NK-92 (cell line): ENCODE data around the gene INTS12.

Source experiments
- DNase-seq: peaks from one replicate; lab custom pipeline; 2025; ENCODE audit not compliant: unreplicated experiment; lab: John Stamatoyannopoulos, UW

Gene INTS12

DNA sequence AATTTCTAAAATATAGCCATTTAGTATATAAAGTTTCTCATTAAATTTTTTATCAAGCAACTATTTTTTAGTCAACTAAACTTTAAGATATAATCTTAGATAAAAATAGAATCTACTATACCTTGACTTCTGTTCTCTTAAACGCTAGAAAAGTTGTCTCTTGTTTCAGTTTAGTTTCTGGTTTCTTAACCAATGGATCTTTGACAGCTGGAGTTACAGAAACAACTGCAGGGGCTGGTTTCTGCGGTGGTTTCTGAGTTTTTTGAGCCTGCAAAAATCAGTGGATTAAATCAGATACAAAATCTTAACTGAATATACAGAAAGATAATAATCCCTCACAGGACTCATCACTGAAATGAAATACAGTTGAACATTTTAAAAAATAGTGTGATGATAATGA, 21.9 kb downstream of the INTS12 start:
- DNase-seq, result no peak

DNA sequence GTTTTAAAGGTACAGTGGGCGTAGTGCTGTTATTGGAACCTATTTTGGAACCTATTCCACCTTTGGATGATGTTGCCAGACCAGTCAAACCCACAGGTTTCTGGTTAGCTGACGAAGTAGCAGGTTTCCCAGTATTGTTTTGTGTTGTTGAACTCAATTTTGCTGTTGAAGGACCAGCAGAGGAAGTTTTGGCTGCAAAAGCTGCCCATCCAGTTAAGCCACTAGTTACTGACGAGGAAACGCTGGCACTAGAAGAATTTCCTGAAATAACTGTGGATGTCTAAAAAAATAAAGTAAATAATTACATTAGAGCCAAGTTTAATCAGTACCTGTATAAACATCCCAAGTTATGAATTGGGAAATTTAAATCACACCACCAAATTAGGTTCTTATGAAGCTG, 25.5 kb downstream of the INTS12 start:
- no peak for DNase-seq

DNA sequence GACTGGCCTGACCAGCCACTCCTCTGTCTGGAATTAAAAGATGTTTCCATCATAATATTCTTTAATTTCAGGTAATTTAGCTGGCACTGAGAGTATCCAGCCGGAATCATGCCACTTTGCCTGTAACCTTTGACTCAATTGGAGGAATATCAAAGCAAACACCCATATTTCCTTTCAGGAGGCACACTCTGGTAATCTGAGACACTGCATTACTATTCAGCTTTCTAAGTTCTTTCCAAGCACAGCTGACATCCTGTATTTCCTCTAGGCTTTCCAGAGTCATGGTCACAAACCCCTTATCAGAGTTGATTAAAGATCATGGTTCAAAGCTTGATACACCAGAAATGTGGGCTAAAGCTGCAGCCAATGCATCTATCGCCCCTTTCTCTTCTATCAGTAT, 29.3 kb downstream of the INTS12 start:
- no peak for DNase-seq

DNA sequence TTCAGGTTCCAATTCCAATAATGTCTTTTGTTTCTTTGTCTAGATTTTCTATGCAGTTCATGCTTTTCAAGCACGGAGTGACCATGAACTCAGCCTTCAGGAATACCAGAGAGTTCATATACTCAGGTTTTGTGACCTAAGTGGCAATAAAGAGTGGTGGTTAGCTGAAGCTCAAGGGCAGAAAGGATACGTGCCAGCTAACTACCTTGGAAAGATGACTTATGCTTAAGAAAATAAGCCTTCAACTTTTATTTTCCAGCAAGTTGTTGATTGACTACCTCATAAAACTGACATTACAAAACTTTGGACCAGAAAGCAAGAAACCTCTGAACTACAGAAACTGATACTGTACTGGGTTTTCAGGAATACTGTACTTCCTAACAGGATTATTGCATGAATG, 30.8 kb downstream of the INTS12 start:
- no peak for DNase-seq

DNA sequence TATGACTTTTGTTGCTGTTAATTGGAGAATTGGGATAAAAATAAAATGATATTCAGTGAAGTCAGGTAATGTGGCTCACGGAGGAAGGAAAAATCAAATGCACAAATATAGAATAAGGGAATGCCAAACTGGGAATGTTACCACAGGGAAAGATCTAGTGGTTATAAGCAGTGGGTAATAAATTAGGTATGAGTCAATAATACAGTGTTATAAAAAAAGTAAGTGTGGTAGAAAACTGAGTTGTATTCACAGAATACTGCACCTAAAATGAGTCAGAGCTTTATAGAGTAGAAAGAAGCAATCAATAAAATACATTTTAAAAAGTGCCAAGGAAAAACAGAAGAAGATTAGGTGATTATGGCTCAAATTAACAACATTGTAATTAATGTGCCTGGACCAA, 34.5 kb downstream of the INTS12 start:
- no peak for DNase-seq

DNA sequence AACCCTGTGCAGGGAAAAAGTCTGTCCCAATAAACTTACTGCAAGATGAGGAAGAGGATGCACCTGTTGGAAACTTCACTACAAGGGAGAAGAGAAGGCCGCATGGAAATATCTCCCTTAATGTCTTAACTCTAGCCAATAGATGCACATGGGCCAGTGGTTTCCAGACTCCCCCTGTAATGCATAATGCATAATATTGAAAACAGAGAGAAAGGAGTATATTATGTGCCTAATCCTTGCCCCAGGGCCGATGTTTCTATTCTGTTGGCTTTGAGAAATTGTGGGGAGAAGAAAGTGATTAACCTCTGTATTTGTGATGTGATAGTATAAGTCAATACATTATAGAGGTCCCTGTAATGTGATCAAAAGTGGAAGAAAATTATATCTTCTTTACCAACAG, 37.2 kb downstream of the INTS12 start:
- DNase-seq, result no peak

DNA sequence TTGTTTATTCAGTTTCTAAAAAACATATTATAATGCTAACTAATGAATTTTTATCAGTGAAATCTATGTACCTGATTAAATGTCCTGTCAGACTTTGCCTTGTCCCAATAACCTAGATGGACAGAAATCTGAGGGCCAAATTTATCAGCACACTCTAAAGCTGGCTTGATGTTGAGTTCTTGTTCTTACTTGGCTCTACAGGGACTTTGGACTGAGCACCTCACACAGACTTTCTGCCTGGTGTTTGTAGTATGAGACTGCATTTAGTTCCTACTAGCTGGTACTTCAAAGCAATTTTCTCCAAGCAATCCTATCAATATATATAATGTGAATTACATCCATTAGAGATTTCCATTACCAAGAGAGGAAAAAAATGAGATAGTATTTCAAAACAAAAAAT, 37.8 kb downstream of the INTS12 start:
- DNase-seq, result no peak

DNA sequence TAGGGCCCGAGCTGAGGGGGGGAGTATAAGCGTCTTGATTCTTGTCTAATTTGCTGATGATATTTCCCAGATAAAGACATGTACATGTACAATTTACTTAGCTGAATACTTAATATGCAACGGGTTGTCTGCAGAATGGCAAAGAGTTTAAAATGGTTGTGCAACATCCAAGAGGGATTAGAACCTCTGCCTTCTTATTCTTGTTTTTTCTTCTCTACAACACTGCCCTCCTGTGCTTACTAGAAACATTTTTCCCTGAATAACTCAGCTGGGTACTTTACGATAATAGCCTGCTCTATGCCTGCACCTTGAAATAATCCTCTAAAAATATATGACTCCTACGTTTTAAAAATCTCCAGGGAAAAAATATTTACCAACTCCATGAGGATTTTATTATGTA, 41.8 kb downstream of the INTS12 start:
- DNase-seq, result no peak

DNA sequence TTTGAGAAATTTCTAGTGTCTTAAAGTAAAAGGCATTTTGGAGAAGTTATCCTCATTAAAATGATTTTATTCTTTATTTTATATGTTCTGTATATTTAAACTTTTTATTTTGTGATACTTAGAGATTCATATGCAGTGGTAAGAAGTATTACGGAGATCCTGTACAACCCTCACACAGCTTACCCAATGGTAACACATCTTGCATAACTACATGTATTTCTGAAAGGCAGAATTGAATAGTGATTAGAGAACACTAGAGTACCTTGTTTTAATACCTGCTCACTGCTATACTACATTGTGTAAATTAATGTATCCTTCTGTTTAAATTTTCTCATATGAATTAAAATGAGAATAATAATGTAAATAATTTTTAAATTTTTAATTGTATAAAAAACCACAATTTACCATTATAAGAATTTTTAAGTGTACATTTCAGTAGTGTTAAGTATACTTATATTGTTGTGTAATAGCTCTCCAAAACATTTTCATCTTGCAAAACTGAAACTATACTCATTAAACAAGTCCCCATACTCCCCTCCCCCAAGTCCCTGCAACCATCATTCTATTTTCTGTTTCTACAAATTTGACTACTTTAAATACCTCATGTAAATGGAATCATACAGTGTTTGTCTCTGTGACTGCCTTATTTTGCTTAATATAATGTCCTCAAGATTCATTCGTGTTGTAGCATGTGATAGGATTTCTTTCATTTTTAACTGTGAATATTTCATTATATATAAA, 45.4 kb downstream of the INTS12 start:
- no peak for DNase-seq

DNA sequence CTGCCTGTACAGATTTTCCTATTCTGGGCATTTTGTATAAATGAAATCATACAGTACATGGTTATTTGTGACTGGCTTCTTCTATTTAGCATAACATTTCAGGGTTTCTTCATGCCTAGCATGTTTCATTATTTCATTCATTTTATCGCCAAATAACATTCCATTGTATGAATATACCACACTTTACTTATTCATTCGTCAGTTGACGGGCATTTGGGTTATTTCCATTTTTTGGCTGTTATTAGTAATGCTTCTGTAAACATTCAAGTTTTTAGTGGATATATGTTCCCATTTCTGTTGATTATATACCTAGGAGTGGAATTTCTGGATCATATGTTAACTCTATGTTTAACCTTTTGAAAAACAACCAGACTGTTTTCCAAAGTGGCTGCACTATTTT, 47.5 kb downstream of the INTS12 start:
- no peak for DNase-seq

DNA sequence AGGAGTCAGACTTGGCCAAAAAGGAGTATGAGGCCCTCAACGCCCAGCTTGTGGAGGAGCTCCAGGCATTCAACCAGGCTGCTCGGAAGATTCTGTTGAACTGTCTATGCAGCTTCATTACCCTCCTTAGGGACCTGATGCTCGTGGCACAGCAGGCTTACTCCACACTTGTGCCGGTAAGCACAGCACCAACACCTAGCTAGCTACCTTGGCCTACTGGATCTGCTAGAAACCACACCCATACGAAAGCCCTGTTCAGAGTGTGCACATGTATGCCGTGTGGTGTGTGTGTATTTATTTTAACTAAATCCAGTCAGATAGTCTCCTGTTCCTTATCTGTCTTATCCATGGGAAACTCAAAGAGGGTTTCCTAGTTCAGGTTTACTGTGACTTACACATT, 49.3 kb downstream of the INTS12 start:
- no peak for DNase-seq

DNA sequence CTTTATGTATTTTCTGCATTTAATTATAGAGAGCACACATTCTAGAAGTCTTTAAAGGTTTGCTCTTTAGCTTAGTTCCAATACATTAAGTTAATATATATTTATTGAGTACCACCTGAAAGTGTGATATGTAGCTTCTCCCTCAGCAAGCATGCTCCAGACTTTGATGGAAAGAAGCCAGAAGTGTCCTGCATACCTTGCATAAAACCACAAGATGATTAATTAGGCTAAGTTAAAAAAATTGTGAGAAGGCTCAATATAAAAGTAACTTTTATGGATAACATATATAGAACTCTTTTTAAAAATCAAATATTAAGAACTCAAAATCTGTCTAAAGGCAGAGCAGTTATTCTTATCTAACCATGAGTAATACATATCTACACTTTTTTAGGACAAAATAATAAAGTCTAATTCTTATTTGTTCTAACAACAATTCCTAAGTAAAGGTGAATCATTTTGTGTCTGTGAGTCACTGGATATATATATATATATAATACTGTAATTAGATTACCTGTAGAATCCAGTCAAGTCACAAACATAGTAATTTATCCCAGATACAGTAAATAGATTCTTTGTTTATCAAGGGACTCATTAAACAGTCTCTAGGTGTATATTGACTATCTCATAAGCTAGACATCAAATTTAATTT, 51.2 kb downstream of the INTS12 start:
- DNase-seq, result no peak

DNA sequence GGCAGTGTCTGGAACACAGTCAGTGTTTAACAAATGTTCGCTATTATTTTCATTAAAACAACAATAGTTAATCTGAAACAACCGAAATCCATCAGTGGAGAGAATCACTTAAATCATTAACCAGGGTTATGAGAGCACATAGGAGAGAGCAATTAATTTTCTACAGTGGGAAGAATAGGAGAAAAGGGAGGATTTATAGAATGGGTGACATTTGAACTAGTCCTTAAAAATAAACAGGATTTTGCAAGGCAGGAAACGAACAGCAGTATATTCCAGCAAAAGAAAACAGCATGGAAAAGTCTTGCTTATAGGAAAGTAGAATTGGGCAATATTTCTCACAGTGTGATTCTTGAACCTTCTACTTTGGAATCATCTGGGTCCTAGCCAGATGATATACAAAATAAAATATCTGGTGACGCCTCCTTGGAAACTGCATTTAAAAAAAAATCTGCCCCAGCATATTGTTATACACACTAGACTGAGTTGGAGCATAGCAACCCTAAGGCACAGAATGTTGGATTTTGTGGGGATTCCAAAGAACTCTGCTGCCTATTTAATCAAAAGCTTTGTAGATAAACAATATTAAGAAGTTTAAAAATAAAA, 56.1 kb downstream of the INTS12 start:
- DNase-seq, result no peak

DNA sequence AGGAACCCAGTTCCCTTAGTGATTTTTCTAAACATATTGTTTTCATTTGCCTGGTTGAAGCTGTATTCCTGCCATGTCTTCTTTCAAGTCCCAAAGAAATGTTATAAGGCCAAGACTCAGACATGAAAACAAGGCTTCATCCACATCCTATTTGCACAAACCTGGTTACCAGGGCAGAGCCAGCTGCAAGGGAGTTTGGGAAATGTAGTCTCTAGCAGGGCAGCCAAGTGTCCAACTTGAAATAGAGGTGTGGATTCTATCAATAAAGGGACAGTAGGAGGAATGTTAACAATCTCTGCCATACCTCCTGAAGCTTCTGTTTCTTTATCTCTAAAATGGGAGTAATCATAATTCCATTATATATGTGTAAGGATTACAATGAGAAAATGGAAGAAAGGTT, 56.6 kb downstream of the INTS12 start:
- DNase-seq, result no peak

DNA sequence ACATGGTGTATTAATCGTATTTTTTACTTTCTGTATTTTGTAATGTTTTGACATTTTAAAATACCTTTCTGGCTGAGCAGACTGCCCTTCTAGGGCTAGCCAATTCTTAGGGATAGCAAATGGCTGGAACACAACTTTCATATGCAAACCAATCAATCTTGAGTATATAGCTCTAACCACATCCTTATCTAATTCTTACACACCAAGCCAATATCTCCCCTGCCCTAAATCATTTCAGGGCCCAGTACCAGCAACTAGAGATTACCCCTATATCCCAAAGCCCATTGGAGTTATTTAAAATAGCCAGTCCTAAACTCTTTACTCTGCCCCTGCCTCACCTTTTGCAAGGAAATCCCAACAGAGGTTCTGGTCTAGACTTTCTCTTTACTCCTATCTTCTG, 58.3 kb downstream of the INTS12 start:
- DNase-seq, result no peak

DNA sequence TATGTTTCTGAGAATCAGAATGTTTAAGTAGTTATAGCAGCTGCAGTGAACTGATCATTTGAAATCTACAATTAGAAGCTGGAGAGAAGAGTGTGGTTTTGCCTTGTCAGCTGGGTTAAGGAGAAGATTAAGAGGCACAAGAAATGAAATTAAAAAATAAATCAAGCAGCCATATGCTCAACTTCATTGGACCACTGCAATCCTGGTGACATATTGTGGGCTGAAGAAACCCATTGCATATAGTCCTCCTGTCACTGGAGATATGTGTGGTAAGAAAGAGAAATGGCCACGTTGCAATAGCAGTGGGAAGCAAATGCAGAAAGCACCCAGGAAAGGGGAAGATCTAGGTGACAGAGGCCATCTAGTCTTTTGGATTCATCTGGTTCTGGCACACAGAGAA, 63.0 kb downstream of the INTS12 start:
- no peak for DNase-seq

DNA sequence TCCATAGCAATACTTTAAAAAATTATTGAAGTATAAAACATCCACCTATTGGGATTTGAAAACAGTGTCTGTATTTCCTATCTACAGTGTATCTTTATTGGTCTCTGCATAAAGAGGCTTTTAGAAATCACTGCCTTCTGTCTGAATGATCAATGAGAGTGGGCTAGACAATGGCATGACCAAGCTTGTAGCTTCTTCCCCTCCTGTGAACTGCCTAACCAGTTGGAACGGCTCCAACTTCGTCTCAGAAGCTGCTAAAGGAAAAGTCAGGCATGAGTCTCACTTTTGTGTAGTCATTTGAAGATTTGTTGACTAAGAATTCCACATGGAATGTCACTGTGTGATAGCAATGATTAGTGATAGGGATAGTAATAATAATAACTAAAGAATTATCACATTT, 64.2 kb downstream of the INTS12 start:
- no peak for DNase-seq

DNA sequence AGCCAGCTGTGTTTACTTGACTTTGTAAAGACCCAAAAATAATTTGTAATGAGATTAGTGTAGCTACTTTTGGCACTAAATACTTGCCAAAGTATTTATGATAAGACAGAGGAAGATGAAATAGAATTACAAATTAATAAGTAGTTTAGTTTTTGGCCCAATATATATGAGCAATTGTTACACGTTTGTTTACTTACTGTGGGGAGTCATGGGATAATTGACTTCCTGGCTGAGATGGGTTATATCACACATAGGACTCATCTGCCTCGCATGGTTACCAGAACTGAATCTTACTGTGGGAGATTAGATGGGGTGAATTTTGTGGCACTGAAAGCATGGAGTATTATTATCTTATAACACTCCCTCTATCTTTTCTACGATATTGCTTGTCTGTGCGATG, 66.6 kb downstream of the INTS12 start:
- no peak for DNase-seq

DNA sequence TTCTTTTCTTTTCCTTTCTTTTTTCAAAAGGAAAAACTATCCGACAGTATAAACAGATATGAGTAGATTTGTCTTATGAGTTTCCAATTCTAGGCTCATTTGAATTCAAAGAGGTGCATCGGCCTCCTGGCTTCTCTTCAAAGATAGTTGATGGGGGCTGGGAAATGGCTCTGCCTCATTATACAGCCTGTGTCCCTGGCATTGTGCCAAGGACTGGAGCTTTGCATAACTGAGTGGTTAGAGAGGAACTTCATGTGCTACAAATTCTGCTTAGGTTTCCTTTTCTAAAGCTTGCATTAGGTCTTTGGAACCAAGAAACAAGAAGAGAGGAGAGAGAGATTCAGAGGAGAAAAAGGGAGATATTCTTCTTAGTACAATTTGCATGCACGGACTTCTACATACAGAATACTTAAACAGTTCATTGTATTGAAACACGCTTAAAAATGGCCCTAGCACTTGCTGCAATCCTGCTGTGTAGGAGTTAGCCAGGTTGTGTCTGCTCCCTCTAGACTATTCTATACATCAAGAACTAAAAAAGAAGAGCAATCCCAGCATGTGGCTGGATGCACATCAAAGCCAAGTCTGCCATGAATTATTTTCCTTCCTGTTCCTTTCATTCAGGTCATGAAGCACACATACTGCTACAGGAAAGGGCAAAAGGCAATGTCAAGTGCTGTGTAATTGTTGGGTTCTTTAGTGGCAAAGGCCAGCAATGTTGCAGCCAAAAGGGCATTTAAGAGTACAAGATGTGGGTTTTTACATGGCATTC, 70.9 kb downstream of the INTS12 start:
- no peak for DNase-seq

DNA sequence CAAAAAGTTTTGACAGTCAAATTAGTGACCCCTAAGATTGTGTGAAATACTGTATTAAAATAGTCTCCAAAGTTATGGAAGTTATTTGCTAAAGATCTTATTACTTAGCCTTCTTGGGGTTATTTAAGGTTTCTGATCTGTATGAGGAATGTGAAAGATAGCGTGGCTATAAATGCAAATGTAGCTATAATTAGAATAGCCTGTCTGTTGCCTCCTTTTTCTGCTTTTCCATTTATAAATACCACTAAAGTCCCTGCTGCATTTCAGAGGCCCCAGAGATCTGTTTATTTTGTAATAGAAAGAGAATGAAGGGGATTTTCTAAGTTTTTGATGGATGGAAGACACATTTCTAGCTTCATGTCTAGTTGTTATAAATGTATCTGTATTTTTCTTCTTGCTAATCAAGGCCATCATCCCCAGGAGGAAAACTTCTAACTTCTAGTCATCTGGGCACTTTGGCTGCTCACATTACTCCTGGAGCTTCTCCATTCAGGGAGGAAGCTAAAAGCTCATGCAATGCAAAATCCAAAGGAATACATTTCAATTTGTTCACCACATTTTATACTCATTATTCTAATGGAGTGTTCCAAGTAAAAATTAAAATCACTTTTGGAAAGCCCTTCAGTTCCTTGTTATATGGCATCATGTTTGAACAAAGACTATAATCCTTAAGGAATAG, 73.9 kb downstream of the INTS12 start:
- no peak for DNase-seq

DNA sequence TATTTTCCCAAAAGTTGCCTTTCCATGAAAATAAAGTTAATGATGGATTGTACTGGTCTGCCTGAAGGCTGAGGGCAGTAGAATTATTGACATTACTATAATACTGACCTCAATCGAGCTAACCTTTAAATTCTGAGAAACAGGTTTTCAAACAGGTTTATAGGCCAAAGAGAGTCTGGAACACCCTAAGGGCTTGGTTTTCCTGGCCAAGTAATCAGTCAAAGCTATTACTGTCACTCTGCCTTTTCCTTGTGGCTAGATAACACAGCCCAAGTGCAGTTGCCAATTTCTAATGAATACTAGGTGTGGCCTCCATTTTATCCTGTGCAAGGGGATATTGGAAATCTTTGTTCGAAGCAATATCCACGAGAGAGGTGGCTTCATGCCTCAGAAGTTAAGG, 75.2 kb downstream of the INTS12 start:
- DNase-seq, result no peak
